Nephron progenitor cell (in vitro differentiated cells): Measurements from ENCODE around the gene IRF6.
A peak's percentile ranks its signal among the peaks of the same experiment; 100 is the strongest.

Experiments used
- DNase-seq: peaks from one replicate; pipeline ENCODE4 v3.0.0; 2021
- H3K27ac Mint-ChIP-seq: 2 replicates; pipeline ENCODE4 v1.8.0; 2021; ENCODE audit warnings: mild to moderate bottlenecking, moderate library complexity, mixed read lengths
- H3K27me3 Mint-ChIP-seq: 2 replicates; pipeline ENCODE4 v1.8.0; 2021; ENCODE audit warnings: mild to moderate bottlenecking, low read depth, mixed read lengths; ENCODE audit not compliant: poor library complexity
- H3K36me3 Mint-ChIP-seq: 2 replicates; pipeline ENCODE4 v1.8.0; 2021; ENCODE audit warnings: low read depth, mixed read lengths
- H3K4me1 Mint-ChIP-seq: 2 replicates; pipeline ENCODE4 v1.8.0; 2021; ENCODE audit warnings: mixed read lengths
- H3K4me3 Mint-ChIP-seq: 2 replicates; pipeline ENCODE4 v1.8.0; 2021; ENCODE audit warnings: mild to moderate bottlenecking, moderate library complexity, mixed read lengths
- H3K9me3 Mint-ChIP-seq: 2 replicates; pipeline ENCODE4 v1.8.0; 2021; ENCODE audit warnings: mild to moderate bottlenecking, moderate library complexity, mixed read lengths
- TF ChIP-seq, protein P1 (sequence below): fragments of 200-600 bp; sonication (generic); IDR thresholded peaks from 2 replicates; pipeline ENCODE4 v1.5.0; 2021; ENCODE audit warnings: antibody characterized with exemption

The IRF6 gene

DNA sequence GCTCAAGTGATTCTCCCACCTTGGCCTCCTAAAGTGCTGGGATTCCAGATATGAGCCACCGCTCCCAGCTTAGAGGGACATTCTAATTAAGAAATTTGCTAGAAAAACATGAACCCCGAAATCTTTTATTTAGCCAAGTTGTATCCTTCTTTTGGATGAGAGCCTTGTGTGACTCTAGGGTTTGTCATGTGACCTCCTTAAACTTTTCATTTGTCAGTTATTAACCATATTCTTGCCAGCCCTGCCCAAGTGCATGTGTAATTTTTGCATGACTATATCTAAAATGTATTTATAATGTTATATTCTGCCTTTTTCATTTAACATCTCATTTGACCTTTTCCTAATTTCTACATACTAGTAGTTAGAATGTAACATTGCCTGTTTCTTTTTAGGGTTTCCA is 23.8 kb upstream of the IRF6 start:
- H3K36me3 Mint-ChIP-seq: peaks cover 44% of the 10 kb centered on the region
- DNase-seq: no peak
- peaks cover 4% of the 10 kb centered on the region for H3K9me3 Mint-ChIP-seq
- H3K27ac Mint-ChIP-seq: no peak overlapping the region
- peaks cover 7% of the 10 kb centered on the region for H3K27me3 Mint-ChIP-seq
- H3K4me1 Mint-ChIP-seq: peaks cover 25% of the 10 kb centered on the region
- TF ChIP-seq, protein P1, sequence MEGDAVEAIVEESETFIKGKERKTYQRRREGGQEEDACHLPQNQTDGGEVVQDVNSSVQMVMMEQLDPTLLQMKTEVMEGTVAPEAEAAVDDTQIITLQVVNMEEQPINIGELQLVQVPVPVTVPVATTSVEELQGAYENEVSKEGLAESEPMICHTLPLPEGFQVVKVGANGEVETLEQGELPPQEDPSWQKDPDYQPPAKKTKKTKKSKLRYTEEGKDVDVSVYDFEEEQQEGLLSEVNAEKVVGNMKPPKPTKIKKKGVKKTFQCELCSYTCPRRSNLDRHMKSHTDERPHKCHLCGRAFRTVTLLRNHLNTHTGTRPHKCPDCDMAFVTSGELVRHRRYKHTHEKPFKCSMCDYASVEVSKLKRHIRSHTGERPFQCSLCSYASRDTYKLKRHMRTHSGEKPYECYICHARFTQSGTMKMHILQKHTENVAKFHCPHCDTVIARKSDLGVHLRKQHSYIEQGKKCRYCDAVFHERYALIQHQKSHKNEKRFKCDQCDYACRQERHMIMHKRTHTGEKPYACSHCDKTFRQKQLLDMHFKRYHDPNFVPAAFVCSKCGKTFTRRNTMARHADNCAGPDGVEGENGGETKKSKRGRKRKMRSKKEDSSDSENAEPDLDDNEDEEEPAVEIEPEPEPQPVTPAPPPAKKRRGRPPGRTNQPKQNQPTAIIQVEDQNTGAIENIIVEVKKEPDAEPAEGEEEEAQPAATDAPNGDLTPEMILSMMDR: no peak
- peak overlapping the region; percentile 96 for H3K4me3 Mint-ChIP-seq

DNA sequence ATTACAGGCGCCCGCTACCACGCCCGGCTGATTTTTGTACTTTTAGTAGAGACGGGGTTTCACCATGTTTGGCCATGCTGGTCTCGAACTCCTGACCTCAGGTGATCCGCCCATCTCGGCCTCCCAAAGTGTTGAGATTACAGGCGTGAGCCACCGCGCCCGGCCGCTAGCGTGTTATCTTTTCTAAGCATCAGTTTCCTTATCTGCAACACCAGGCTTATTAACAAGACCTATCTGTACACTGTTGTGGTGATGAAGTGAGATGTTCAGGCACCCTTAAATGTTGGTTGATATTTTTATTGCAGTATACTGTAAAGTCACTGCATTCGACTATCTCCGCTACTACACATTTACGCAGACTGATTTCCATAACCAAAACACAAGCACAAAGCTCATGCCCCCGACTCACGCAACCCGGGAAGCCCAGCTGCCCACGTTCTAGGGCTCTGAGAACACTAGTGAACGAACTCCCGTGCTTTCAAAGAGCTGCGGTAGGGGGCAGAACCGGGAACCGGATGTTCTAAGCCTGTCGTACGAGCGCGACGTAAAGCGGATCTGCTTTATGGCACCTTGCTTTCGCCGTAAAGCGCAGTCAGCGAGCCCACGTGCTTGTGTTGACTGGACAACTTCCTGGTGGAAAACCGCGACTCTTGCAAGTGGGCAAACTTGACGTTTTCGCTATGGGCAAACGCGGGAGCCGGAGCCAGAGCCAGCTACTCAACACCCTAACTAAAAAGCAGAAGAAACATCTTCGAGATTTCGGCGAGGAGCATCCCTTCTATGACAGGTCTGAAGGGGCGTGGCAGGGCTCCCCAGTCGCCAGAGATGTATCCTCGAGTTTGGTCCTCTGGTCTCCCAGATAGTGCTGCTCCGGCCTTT is 21.7 kb upstream of the IRF6 start, which contains the start of gene UTP25:
Gene UTP25 (plus strand): TSS at position 589 of the 879 bp plus-strand sequence. CDS start 92 bp downstream, at position 681.
- Mint-ChIP-seq H3K4me1 (peaks cover 30% of the 10 kb centered on the region), H3K4me3 (peak within 1 kb of the TSS; percentile 96), H3K27me3 (peaks cover 17% of the 10 kb centered on the region), H3K9me3 (peaks cover 4% of the 10 kb centered on the region), H3K27ac (peak within 1 kb of the TSS; percentile 89), H3K36me3 (peaks cover 23% of the 10 kb centered on the region)
- DNase-seq: peak; percentile 87
- TF ChIP-seq, protein P1: peak; percentile 50

DNA sequence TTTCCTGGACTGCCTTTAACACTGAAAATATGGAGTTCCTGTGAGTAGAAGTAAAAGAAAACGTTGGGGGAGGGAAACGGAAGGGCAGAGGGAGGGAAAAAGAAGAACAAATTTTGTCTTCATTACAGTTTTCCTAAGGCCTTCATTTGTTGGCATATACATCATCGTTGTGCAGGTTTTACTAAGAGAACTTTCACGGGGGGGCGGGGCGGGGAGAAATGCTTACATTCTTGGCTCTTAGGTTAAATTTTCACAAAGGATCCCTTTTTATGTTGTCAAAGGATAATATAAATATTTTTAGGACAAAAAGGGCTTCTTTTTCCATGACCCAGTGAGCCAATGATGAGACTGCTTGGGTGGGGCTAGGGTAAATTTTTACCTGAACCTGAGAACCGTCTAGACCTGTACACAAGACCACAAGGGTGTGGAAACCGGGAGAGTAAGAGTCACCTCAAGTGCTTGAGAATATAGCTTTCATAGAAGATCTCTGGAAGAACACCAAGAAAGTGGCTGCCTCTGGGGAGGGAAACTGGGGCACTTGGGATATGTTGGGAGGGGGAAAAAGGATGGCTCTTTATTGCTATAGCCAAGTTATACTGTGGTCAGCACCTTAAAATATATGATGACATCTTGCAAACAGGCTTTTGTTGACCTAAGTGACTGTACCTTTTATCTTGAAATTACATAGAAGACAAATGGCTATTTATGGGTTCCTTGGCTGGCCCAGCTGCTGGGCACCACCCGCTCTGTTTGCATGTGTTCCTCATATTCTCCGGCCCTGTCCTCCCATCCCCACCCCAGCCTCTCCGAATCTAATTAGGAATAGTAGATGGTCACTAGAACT is 19.9 kb upstream of the IRF6 start:
- TF ChIP-seq, protein P1: no peak
- Mint-ChIP-seq H3K4me1 (peaks cover 31% of the 10 kb centered on the region), H3K27ac (no peak overlapping the region), H3K36me3 (peaks cover 8% of the 10 kb centered on the region), H3K27me3 (peaks cover 28% of the 10 kb centered on the region), H3K4me3 (no peak overlapping the region), H3K9me3 (peaks cover 4% of the 10 kb centered on the region)
- DNase-seq: no peak

DNA sequence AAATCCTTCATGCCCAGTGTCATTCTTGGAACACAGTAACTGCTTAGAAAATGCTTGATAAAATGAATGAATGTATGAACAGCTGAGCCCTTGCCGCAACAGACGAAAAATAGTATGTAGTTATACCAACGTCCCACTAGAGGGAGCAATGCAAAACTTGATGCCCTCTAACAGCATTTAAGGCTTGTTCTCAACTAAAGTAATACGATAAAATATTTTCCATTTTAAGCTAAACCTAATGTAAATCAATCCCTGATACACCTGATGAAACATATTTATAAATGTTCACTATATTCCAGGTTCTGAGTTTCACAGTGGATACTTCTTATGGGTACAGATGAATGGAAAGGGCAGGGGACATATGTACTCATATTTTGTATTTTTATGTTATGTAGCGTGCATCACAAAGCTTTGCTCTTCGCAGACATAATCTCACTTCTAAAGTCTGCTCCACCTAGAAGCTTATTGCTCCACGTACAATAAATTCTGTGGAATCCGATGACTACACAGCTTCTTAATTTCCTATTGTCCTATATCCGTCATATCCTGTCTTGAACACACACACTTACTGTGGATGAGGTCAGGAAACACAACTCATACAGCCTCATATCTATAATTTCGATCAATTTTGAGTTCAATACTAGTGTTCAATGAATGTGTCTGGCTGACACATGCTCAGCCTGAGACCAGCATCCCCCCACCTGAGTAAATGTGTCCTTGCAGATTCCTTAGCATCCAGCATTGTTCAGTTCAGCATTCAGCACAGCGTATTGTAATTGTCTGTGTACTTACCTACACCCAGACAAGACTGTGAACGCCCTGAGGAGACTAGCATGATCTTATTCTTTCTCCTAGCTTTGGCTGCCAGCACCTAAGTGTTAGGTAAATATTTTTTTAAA is 17.4 kb upstream of the IRF6 start:
- Mint-ChIP-seq H3K27me3 (peaks cover 34% of the 10 kb centered on the region), H3K4me3 (no peak overlapping the region), H3K27ac (no peak overlapping the region), H3K36me3 (peaks cover 5% of the 10 kb centered on the region), H3K9me3 (peaks cover 4% of the 10 kb centered on the region), H3K4me1 (peaks cover 16% of the 10 kb centered on the region)
- TF ChIP-seq, protein P1: peak; percentile 76
- DNase-seq: no peak

DNA sequence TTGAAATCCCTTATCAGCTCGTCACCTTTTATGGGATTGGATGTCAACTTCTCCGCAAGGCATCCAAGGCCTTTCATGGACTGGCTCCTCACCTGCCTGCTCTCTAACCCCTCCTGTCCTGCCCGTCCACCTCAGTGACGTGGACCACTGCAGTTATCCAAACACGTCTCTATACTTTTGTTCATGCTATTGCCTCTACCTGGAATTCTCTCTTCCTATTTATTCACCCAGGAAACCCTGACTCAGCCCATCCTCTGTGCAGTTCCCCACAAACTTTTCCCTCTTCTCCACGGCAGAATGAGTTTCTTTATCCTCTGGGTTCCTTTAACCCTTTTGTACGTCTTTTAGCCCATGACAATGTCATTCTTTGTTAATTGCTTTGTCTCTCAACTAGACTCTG is 16.8 kb upstream of the IRF6 start:
- no peak for DNase-seq

More for the DNA sequence above, 16.8 kb upstream of the IRF6 start:
- H3K4me1 Mint-ChIP-seq: peaks cover 10% of the 10 kb centered on the region
- H3K36me3 Mint-ChIP-seq: peaks cover 4% of the 10 kb centered on the region
- peaks cover 38% of the 10 kb centered on the region for H3K27me3 Mint-ChIP-seq
- TF ChIP-seq, protein P1: no peak
- no peak overlapping the region for H3K27ac Mint-ChIP-seq
- H3K4me3 Mint-ChIP-seq: no peak overlapping the region
- H3K9me3 Mint-ChIP-seq: peaks cover 3% of the 10 kb centered on the region
